Stomach (tissue), 9 donors: ENCODE results near the gene CD68. TPM values are rescaled to one million over a fixed set of nuclear protein-coding genes. Genes with fewer than 3 reads are reported as not detected.

ENCODE experiments used
- DNase-seq, 2 donors: peaks; one replicate each; pipeline versions ENCODE4 v3.0.0 to v3.0.0-alpha.2; 2013 to 2019
- H3K27ac ChIP-seq, 5 donors: fragments of 200-600 bp in 4 of 5; sonication (generic) in 4 of 5; one replicate each; pipeline ENCODE4 v1.5.1; 2013 to 2019; ENCODE audit warnings: mild to moderate bottlenecking in 1 of 5, moderate library complexity in 1 of 5
- H3K27me3 ChIP-seq, 3 donors: fragments of 200-600 bp; sonication (generic); one replicate each; pipeline ENCODE4 v1.5.1; 2017 to 2019; ENCODE audit warnings: mixed run types in 1 of 3
- H3K36me3 ChIP-seq, 4 donors: fragments of 200-600 bp; sonication (generic); 1 replicate in 3 of 4; 2 replicates in 1 of 4; pipeline ENCODE4 v1.5.1; 2016 to 2019
- H3K4me1 ChIP-seq, 4 donors: fragments of 200-600 bp; sonication (generic); one replicate each; pipeline ENCODE4 v1.5.1; 2016 to 2019
- H3K4me3 ChIP-seq, 4 donors: fragments of 200-600 bp; sonication (generic) in 3 of 4; one replicate each; pipeline ENCODE4 v1.5.1; 2016 to 2019; ENCODE audit warnings: mild to moderate bottlenecking in 1 of 4
- H3K9me3 ChIP-seq, 4 donors: fragments of 200-600 bp; sonication (generic); one replicate each; pipeline ENCODE4 v1.5.1; 2016 to 2019
- EP300 ChIP-seq: sonication (generic); formaldehyde crosslinking; IDR thresholded peaks from one replicate; pipeline ENCODE4 v1.6.1; 2017; ENCODE audit warnings: antibody characterized with exemption
- POLR2A ChIP-seq, 4 donors: fragments of 450-650 bp; IDR thresholded peaks; one replicate each; pipeline ENCODE4 v1.6.1; 2016; ENCODE audit warnings: antibody characterized with exemption in 4 of 4, control low read depth in 2 of 4, mild to moderate bottlenecking in 1 of 4, moderate library complexity in 1 of 4
- POLR2AphosphoS5 ChIP-seq, 3 donors: sonication (generic); formaldehyde crosslinking; IDR thresholded peaks; one replicate each; pipeline ENCODE4 v1.6.1; 2016; ENCODE audit warnings: antibody characterized with exemption in 3 of 3
- WGBS, 5 donors: extraction: QIAGEN DNeasy Blood & Tissue Kit in 3 of 5; methylation state at CpG; one replicate each; pipeline versions ENCODE4 v1.1.5 to v1.1.7; 2013 to 2018; 5-methylcytosine and 5-hydroxymethylcytosine counted together
- intact Hi-C: fragments of 100-400 bp; cut with DNase I; formaldehyde crosslinking; loops from one replicate; pipeline ENCODE4 v1.15.1; 2023; ENCODE audit warnings: low total_unique reads
- polyA plus RNA-seq, 3 donors: library from polyadenylated mRNA; stranded (reverse); fragments of 200-250 nt; gene quantifications; one replicate each; pipeline ENCODE4 v1.2.3, GENCODE V29; 2013
- total RNA-seq, 5 donors: library from RNA; depleted of rRNA; stranded (reverse); fragments of >200 nt; gene quantifications; one replicate each; pipeline versions ENCODE4 v1.1.0 to v1.2.3, GENCODE V29; 2014 to 2016
- TF ChIP-seq, protein P1 (sequence below), 7 experiments: fragments of 450-650 bp in 4 of 7; fragments of 200-600 bp in 3 of 7; sonication (generic) in 3 of 7; IDR thresholded peaks; one replicate each; pipeline ENCODE4 v1.5.1; 2016 to 2019; ENCODE audit warnings: antibody characterized with exemption in 7 of 7, control low read depth in 2 of 7, mild to moderate bottlenecking in 1 of 7
- donor health status: healthy with polysubstance abuse.
- donor health status: Bipolar disorder and iron deficiency.
- donor health status: healthy.

The CD68 gene
- total and polyA plus RNA-seq, 8 donors: 11.1 to 39.6 (median 14.8) TPM

DNA sequence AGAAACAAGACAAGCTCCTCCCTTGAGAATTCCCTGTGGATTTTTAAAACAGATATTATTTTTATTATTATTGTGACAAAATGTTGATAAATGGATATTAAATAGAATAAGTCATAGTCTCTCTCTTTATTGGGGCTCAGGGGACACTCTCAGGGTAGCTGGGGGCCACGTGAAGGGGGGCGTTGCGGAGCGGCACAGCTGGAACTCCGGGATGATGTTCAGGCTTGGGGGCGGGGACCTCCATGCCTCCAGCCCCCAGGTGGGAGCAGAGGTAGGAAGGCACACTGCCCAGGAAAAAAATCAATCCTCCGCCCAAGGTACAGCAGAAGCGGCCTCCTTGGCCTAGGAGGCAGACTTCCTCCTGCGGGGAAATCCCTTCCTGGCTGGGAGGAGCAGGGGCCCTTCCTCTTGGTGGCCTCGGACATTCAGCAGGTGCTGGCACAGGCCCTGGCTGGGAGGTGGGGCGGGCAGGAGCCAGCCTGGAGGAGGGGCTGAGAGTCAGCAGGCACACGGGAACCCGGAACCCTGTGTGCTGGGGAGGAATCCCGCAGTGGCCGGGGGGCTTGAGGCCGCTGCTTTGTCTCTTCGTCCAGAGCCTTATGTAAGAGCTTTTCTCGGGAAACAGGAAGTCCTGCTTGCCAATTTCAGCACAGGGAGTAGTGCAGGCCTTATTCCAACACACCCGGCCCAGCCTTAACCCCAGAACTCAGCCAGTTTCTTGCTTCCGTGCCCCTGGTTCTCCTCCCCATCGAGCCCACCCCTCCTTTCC, 21.5 kb upstream of the CD68 start:
- peak overlapping the region; percentile 93 to 99 (median 97) for H3K27ac ChIP-seq
- peak; percentile 95 to 96 for DNase-seq
- H3K36me3 ChIP-seq: peaks cover 0 to 7% (median 1%) of the 10 kb centered on the region in 4 donors
- H3K27me3 ChIP-seq: no peaks in the 10 kb centered on the region
- no peaks in the 10 kb centered on the region for H3K9me3 ChIP-seq
- WGBS, 5 donors: 4 to 12% (median 8%) methylated on average over 20 to 21 of the region's 21 CpGs
- peaks cover 49 to 69% (median 61%) of the 10 kb centered on the region in 4 donors for H3K4me1 ChIP-seq
- peak overlapping the region; percentile 67 to 99 (median 96) for H3K4me3 ChIP-seq
- TF ChIP-seq POLR2AphosphoS5 (IDR thresholded peaks at IDR 0.05) (peak; percentile 74 to 95 (median 90)), POLR2A (IDR thresholded peaks at IDR 0.05) (peak in 1 of 4 donors; percentile 77), EP300 (no peak)
- TF ChIP-seq, protein P1, sequence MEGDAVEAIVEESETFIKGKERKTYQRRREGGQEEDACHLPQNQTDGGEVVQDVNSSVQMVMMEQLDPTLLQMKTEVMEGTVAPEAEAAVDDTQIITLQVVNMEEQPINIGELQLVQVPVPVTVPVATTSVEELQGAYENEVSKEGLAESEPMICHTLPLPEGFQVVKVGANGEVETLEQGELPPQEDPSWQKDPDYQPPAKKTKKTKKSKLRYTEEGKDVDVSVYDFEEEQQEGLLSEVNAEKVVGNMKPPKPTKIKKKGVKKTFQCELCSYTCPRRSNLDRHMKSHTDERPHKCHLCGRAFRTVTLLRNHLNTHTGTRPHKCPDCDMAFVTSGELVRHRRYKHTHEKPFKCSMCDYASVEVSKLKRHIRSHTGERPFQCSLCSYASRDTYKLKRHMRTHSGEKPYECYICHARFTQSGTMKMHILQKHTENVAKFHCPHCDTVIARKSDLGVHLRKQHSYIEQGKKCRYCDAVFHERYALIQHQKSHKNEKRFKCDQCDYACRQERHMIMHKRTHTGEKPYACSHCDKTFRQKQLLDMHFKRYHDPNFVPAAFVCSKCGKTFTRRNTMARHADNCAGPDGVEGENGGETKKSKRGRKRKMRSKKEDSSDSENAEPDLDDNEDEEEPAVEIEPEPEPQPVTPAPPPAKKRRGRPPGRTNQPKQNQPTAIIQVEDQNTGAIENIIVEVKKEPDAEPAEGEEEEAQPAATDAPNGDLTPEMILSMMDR (IDR thresholded peaks at IDR 0.05): no peak
- intact Hi-C loops: no loop called here

DNA sequence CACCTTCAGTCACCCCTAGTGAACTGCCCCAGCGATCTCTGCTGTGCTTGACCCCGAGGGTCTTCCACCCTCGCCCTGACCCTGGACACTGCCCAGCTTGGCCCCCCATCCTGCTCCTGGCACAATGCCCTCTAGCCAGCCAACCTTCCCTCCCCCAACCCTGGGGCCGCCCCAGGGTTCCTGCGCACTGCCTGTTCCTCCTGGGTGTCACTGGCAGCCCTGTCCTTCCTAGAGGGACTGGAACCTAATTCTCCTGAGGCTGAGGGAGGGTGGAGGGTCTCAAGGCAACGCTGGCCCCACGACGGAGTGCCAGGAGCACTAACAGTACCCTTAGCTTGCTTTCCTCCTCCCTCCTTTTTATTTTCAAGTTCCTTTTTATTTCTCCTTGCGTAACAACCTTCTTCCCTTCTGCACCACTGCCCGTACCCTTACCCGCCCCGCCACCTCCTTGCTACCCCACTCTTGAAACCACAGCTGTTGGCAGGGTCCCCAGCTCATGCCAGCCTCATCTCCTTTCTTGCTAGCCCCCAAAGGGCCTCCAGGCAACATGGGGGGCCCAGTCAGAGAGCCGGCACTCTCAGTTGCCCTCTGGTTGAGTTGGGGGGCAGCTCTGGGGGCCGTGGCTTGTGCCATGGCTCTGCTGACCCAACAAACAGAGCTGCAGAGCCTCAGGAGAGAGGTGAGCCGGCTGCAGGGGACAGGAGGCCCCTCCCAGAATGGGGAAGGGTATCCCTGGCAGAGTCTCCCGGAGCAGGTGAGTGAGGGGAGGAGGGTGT, 20.7 kb upstream of the CD68 start, which contains the start of gene TNFSF13:
Gene TNFSF13 (plus strand): TSS at position 207 of the 776 bp plus-strand sequence. CDS start 290 bp downstream, at position 497.
- WGBS, 5 donors: 12 to 18% (median 17%) methylated on average over 15 to 16 of the region's 16 CpGs
- peak within 1 kb of the TSS; percentile 93 to 99 (median 97) for H3K27ac ChIP-seq

DNA sequence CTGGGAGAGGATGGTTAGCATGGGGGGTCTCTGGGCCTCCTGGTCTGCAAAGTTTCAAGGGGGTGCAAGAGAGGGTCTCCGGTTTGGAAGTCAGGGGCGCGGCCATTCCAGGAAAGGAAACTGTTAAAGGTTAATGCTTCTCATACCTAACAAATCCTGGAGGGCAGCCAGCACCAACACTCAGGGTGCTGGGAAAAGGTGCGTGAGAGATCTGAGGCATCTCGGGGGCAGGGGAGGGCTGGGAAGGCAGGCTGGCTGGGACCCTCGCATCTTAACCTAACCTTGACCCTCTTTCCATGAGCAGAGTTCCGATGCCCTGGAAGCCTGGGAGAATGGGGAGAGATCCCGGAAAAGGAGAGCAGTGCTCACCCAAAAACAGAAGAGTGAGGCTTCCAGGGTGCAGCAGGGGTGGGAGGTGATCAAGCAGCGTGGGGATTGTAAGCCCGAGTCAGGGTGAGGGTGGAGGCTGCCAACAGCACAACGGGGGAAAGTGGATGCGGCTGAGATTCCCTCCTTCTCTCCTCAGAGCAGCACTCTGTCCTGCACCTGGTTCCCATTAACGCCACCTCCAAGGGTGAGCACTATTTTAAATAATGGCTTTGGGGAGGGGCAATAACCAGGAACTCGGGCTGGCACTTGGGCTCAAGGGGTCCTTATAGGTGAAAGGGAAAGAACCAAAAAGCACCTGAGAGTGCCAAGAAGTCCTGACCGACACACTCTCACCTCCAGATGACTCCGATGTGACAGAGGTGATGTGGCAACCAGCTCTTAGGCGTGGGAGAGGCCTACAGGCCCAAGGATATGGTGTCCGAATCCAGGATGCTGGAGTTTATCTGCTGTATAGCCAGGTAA, 19.9 kb upstream of the CD68 start:
- H3K4me3 ChIP-seq: peak overlapping the region; percentile 67 to 99 (median 96)
- TF ChIP-seq, protein P1 (IDR thresholded peaks at IDR 0.05): no peak
- peak in 1 of 3 donors; percentile 10 for TF ChIP-seq POLR2AphosphoS5 (IDR thresholded peaks at IDR 0.05)
- no peak for TF ChIP-seq EP300
- peaks cover 53 to 81% (median 74%) of the 10 kb centered on the region in 4 donors for H3K4me1 ChIP-seq
- H3K27ac ChIP-seq: peak overlapping the region; percentile 93 to 99 (median 97)
- 28 to 56% (median 43%) methylated on average over 15 to 18 of the region's 18 CpGs for WGBS, 5 donors
- no peaks in the 10 kb centered on the region for H3K9me3 ChIP-seq
- DNase-seq: peak; percentile 70 to 79
- peaks cover 13 to 18% (median 16%) of the 10 kb centered on the region in 4 donors for H3K36me3 ChIP-seq
- intact Hi-C loops: no loop called here
- H3K27me3 ChIP-seq: no peaks in the 10 kb centered on the region

More for the DNA sequence above, 20.7 kb upstream of the CD68 start, which contains the start of gene TNFSF13:
- Histone ChIP-seq H3K9me3 (no peaks in the 10 kb centered on the region), H3K4me3 (peak within 1 kb of the TSS; percentile 67 to 99 (median 96)), H3K36me3 (peaks cover 6 to 11% (median 9%) of the 10 kb centered on the region in 4 donors), H3K4me1 (peaks cover 53 to 73% (median 67%) of the 10 kb centered on the region in 4 donors), H3K27me3 (no peaks in the 10 kb centered on the region)
- TF ChIP-seq POLR2A (IDR thresholded peaks at IDR 0.05): no peak
- TF ChIP-seq POLR2AphosphoS5 (IDR thresholded peaks at IDR 0.05): peak in 1 of 3 donors; percentile 50
- intact Hi-C loops: no loop called here
- DNase-seq: peak in 1 of 2 donors; percentile 73

DNA sequence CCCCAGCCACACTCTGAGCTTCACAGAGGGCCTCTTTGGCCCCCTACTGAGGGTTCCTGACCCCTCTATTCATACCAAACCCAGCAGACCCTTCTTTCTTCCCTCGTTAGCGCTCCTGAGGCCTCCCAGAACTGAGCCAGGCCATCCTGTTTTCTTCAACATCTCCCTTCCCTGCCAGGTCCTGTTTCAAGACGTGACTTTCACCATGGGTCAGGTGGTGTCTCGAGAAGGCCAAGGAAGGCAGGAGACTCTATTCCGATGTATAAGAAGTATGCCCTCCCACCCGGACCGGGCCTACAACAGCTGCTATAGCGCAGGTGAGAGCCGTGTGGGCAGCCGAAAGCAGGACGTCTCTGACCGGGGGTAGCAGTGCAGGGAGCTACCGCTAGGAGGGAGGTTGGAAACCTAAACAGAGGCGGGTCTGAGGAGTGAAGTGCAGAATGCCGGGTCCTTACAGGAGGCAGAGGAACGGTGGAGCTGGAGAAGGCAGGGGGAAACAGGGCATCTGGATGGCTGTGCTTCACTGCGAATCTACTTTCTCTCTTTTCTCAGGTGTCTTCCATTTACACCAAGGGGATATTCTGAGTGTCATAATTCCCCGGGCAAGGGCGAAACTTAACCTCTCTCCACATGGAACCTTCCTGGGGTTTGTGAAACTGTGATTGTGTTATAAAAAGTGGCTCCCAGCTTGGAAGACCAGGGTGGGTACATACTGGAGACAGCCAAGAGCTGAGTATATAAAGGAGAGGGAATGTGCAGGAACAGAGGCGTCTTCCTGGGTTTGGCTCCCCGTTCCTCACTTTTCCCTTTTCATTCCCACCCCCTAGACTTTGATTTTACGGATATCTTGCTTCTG, 19.0 kb upstream of the CD68 start:
- Histone ChIP-seq H3K4me1 (peaks cover 53 to 83% (median 78%) of the 10 kb centered on the region in 4 donors), H3K27me3 (no peaks in the 10 kb centered on the region), H3K4me3 (peak overlapping the region; percentile 67 to 99 (median 96)), H3K36me3 (peaks cover 21 to 25% (median 24%) of the 10 kb centered on the region in 4 donors), H3K9me3 (no peaks in the 10 kb centered on the region), H3K27ac (peak overlapping the region; percentile 93 to 99 (median 97))
- WGBS, 5 donors: 17 to 25% (median 22%) methylated on average over 22 of the region's 22 CpGs
- TF ChIP-seq POLR2AphosphoS5 (IDR thresholded peaks at IDR 0.05): peak in 2 of 3 donors; percentile 34 to 50
- no peak for TF ChIP-seq EP300
- no peak for TF ChIP-seq POLR2A (IDR thresholded peaks at IDR 0.05)
- TF ChIP-seq, protein P1 (IDR thresholded peaks at IDR 0.05): peak in 6 of 7 experiments; percentile 38 to 83 (median 70)
- intact Hi-C loops: no loop called here
- DNase-seq: peak; percentile 81 to 90
